EH (cell line): ENCODE results near the gene MED9.

Source experiments
- DNase-seq: peaks from one replicate; pipeline ENCODE4 v3.0.0-alpha.2; 2015; ENCODE audit warnings: low read depth

Gene MED9

DNA sequence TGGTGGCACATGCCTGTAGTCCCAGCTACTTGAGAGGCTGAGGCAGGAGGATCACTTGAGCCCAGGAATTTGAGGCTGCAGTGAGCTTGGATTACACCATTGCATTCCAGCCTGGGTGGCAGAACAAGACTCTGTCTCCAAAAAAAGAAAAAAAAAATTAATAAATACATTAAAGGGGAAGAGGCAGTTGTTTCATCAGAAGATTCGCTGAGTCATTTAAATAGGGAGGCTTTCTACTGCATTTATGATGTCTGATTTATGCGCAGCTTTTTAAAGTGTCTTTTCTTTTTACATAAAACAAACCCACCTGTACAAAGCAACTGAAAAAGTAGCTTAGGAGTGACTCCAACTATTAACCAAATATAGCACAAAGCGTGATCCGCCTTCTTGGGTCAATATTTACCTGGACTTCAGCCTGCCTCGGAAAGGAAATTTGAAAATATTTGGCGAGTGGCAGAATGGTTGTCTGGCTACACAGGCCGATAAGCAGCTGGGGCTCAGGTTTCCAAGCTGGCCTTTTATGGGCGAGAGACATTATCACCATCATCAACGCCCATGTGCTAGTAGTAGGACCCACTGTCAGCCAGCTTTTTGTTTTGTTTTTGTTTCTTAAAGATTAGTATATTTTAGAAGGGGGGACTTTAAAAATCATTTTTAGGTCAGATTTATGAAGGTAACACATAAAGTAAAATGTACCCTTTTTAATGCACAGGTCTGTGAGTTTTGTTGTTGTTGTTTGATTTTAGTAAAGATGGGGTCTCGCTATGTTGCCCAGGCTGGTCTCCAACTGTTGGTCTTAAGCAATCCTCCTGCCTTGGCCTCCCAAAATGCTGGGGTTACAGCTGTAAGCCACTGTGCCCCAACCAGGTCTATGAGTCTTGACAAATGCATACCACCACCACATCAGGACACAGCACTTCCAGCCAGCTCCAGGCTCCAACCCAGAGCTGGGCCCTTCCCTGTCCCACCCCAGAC, 61.9 kb downstream of the MED9 start:
- peak; percentile 12 for DNase-seq

GRCh38 chr17:17539591-17539990, 62.8 kb downstream of the MED9 start:
- no peak for DNase-seq

DNA sequence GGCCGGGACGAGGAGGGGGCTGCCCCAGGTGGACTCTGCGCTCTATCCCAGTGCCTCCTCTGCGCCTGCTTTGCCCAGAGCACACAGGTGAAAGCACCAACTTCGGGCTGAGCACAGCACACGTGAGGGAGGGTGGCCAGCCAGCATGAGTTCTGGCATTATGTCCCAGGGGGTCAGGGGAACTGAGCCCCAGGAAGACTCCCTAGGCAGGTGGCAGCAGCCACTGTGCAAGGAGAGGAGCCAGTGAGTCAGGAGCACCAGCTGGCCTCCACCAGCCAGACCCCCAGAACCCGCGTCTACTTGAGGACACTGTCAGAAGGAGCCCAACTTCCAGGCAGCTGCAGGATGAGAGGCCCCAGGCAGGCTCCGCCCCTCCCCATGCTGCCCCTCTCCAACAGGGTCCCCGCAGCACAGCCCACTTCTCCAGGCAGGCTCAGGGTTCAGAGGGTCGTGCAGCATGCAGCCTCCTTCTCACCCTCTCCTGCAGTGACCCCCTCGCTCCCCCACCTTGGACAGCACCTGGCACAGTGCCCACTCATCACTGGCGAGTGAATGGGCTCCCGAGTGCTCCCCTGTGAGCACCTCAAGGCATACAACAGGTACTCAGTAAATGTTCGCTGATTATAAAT, 63.6 kb downstream of the MED9 start:
- DNase-seq: no peak

DNA sequence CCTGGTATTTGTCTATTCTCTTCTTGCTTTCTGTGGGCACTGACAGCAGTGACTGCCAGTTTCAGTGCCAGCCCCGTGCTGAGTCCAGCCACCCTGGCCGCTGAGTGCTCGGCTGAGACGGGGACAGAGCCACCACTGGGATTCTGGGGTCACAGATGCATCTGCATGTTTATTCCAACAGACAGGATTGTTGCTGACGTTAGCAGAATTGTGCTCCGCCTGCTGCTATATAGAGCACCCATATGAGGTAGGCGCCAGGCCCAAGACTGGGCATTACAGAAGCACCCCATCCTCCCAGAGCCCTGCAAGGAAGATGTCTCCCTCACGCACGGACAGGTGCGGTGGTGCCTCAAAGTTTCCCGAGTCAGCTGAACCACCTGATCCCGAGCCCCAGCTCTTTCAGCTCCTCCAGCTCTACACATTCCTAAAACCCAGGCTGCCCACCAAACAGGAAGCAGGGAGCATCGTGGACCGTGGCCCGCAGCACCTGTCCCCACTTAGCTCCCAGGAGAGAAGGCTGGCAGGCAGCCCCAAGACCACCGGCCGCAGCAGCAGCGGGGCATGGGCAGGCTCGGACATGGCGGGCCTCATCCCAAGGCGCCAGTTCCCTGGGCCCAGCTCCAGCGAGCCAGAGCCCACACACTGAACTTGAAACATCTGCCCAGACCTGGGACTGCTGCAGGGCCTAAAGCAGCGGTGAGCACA, 64.3 kb downstream of the MED9 start:
- DNase-seq: no peak

DNA sequence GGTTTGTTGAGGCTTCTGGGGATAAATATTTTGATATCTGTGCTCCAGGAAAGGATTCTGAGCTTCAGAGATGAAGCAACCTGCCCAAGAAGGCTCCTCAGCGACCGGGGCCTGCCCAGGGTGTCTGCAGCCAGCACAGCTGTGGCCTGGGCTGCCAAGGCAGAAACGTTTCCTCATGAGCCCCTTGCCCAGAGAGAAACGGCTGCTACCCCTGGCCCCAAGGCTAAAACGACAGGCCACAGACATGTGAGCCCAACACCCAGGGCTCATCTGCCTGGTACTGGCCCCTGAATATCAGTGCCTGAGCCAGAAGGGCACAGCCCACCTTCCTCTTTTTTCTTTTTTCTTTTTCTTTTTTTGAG, 64.8 kb downstream of the MED9 start:
- DNase-seq: no peak
